ENCODE data around the gene ZNF644. TPM values are rescaled to one million over a fixed set of nuclear protein-coding genes. Genes with fewer than 3 reads are reported as not detected.

ZNF644 gene
- total RNA-seq, 1 experiment from 2014 or later = 46.2 TPM

DNA sequence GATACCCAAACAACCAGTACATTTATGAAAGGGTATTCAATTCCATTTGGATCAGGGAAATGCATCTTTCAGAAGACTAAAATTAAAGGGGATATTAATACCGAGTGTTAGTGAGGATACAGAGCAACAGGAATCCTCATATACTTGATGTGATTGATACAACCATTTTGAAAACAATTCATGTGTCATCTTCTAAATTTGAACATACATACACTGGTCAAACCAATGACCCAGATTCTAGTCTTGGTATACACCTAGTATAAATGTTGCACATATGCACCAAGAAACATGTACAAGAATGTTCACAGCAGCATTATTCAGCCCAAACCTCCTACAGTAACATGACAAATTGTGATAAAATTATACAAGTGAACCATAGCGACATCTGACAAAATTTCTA, 58.6 kb downstream of the ZNF644 start:
- BruUV-seq (replicated peaks) = no TSS peak
- peaks cover 33% of the 10 kb centered on the region for H3K4me1 Mint-ChIP-seq (ENCODE audit: insufficient read depth, unreplicated experiment)
- no peak for DNase-seq (ENCODE audit: unreplicated experiment)
- no peak for TF ChIP-seq CTCF (IDR thresholded peaks at IDR 0.05; ENCODE audit: unreplicated experiment)
- H3K27me3 Mint-ChIP-seq (ENCODE audit: insufficient read depth, unreplicated experiment) = no peaks in the 10 kb centered on the region
- no peak overlapping the region for H3K4me3 Mint-ChIP-seq (ENCODE audit: unreplicated experiment)
- H3K9me3 Mint-ChIP-seq (ENCODE audit: unreplicated experiment) = no peaks in the 10 kb centered on the region
- peak overlapping the region; percentile 2 for H3K27ac Mint-ChIP-seq (ENCODE audit: low read depth, unreplicated experiment)
- intact Hi-C loops (cut with micrococcal nuclease) = loop anchor here (5.0 kb wide), 3 partner anchors 111 to 851 kb away; no protein-coding TSS in a partner anchor
- POLR2A ChIA-PET = interaction anchor here (0.8 kb wide), 1 partner anchor 831 kb away, joined by 3 read pairs; no protein-coding TSS in a partner anchor
- peaks cover 9% of the 10 kb centered on the region for H3K36me3 Mint-ChIP-seq (ENCODE audit: insufficient read depth, unreplicated experiment)
- CTCF ChIA-PET = interaction anchor here (0.8 to 1.8 kb wide), 5 partner anchors 61 to 852 kb away, joined by 3 to 8 read pairs (median 3); no protein-coding TSS in a partner anchor

- H3K36me3 Mint-ChIP-seq (ENCODE audit: insufficient read depth, unreplicated experiment) = peaks cover 22% of the 10 kb centered on the region
- DNase-seq (ENCODE audit: unreplicated experiment) = peak; percentile 67
- no peaks in the 10 kb centered on the region for H3K27me3 Mint-ChIP-seq (ENCODE audit: insufficient read depth, unreplicated experiment)
- intact Hi-C loops (cut with micrococcal nuclease) = loop anchor here (5.0 kb wide), 3 partner anchors 107 to 847 kb away; no protein-coding TSS in a partner anchor
- BruUV-seq (replicated peaks) = TSS peak; percentile 42
- TF ChIP-seq CTCF (IDR thresholded peaks at IDR 0.05; ENCODE audit: unreplicated experiment) = no peak
- peaks cover 42% of the 10 kb centered on the region for H3K4me1 Mint-ChIP-seq (ENCODE audit: insufficient read depth, unreplicated experiment)
- POLR2A ChIA-PET = interaction anchor here (1.1 to 2.3 kb wide), 4 partner anchors 13 to 162 kb away, joined by 5 to 6 read pairs (median 6); no protein-coding TSS in a partner anchor
- H3K4me3 Mint-ChIP-seq (ENCODE audit: unreplicated experiment) = peak overlapping the region; percentile 42
- peaks cover 17% of the 10 kb centered on the region for H3K9me3 Mint-ChIP-seq (ENCODE audit: unreplicated experiment)
- CTCF ChIA-PET = interaction anchor here (0.5 to 0.9 kb wide), 4 partner anchors 8 to 238 kb away, joined by 3 to 4 read pairs (median 4); no protein-coding TSS in a partner anchor
- H3K27ac Mint-ChIP-seq (ENCODE audit: low read depth, unreplicated experiment) = no peak overlapping the region
Observed at GRCh38 chr1:90959352-90960206, 62.3 kb downstream of the ZNF644 start.

- H3K4me1 Mint-ChIP-seq (ENCODE audit: insufficient read depth, unreplicated experiment) = peaks cover 36% of the 10 kb centered on the region
- H3K27ac Mint-ChIP-seq (ENCODE audit: low read depth, unreplicated experiment) = no peak overlapping the region
- intact Hi-C loops (cut with micrococcal nuclease) = no loop called here
- no peak overlapping the region for H3K4me3 Mint-ChIP-seq (ENCODE audit: unreplicated experiment)
- no TSS peak for BruUV-seq (replicated peaks)
- ChIA-PET POLR2A (interaction anchor here (2.3 kb wide), 1 partner anchor 11 kb away, joined by 6 read pairs; no protein-coding TSS in a partner anchor), CTCF (no interaction called here)
- TF ChIP-seq CTCF (IDR thresholded peaks at IDR 0.05; ENCODE audit: unreplicated experiment) = no peak
- H3K9me3 Mint-ChIP-seq (ENCODE audit: unreplicated experiment) = peaks cover 20% of the 10 kb centered on the region
- H3K27me3 Mint-ChIP-seq (ENCODE audit: insufficient read depth, unreplicated experiment) = no peaks in the 10 kb centered on the region
- no peak for DNase-seq (ENCODE audit: unreplicated experiment)
- H3K36me3 Mint-ChIP-seq (ENCODE audit: insufficient read depth, unreplicated experiment) = peaks cover 22% of the 10 kb centered on the region
Observed at GRCh38 chr1:90957497-90957896, 64.3 kb downstream of the ZNF644 start.

DNA sequence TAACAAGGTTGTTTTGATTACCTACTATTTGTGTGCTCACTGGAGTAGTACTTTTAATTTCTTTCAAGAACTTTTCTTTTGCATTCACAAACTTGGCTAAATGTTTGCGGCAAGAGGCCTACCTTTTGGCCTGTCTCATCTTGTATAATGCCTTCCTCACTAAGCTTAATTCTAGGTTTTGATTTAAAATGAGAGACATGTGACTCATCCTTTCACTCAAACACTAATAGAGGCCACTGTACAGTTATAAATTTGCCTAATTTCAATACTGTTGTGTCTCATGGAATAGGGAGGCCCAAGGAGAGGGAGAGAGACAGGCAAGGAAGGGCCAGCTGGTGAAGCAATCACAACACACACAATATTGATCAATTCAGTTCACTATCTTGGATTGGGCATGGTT, 66.1 kb downstream of the ZNF644 start:
- Mint-ChIP-seq H3K27ac (ENCODE audit: low read depth, unreplicated experiment) (no peak overlapping the region), H3K9me3 (ENCODE audit: unreplicated experiment) (peaks cover 20% of the 10 kb centered on the region), H3K4me1 (ENCODE audit: insufficient read depth, unreplicated experiment) (peaks cover 48% of the 10 kb centered on the region), H3K36me3 (ENCODE audit: insufficient read depth, unreplicated experiment) (peaks cover 25% of the 10 kb centered on the region), H3K27me3 (ENCODE audit: insufficient read depth, unreplicated experiment) (no peaks in the 10 kb centered on the region), H3K4me3 (ENCODE audit: unreplicated experiment) (no peak overlapping the region)
- POLR2A ChIA-PET = interaction anchor here (1.1 to 2.9 kb wide), 3 partner anchors 8 to 19 kb away, joined by 3 to 11 read pairs (median 3); no protein-coding TSS in a partner anchor
- no peak for DNase-seq (ENCODE audit: unreplicated experiment)
- CTCF ChIA-PET = interaction anchor here (1.2 kb wide), 1 partner anchor 11 kb away, joined by 3 read pairs; no protein-coding TSS in a partner anchor
- TF ChIP-seq CTCF (IDR thresholded peaks at IDR 0.05; ENCODE audit: unreplicated experiment) = no peak
- BruUV-seq (replicated peaks) = no TSS peak
- intact Hi-C loops (cut with micrococcal nuclease) = no loop called here

All from MCF 10A (cell line).